GM10248 (cell line): ENCODE measurements around the gene APOC1.
A peak's percentile ranks its signal among the peaks of the same experiment; 100 is the strongest.
"Not testable (repeated sequence)": the region's sequence is repeated elsewhere in the genome, so short reads cannot be mapped to it uniquely, and the experiment has no call there.

Experiments used
- CTCF ChIA-PET: fragments of 300-600 bp; sonication (Branson Sonifier 250); formaldehyde crosslinking; extraction: SDS; loops from one replicate; lab custom pipeline; 2021; ENCODE audit warnings: antibody characterized with exemption; lab: Yijun Ruan, JAX
- POLR2A ChIA-PET: fragments of 350-650 bp; sonication (Branson Sonifier 250); formaldehyde crosslinking; extraction: SDS; loops from one replicate; lab custom pipeline; 2020; ENCODE audit warnings: antibody characterized with exemption; lab: Yijun Ruan, JAX
- DNase-seq: peaks from one replicate; pipeline ENCODE4 v3.0.0; 2012; ENCODE audit errors: extremely low spot score
- CTCF ChIP-seq: IDR thresholded peaks from 2 replicates; pipeline ENCODE4 v1.5.1; 2012; ENCODE audit warnings: mild to moderate bottlenecking, low read depth; ENCODE audit errors: extremely low read depth, missing control alignments, control extremely low read depth

APOC1 gene

GRCh38 chr19:44914433-44915206, at the start of gene APOC1:
TSS of gene APOC1 (plus strand) at chr19:44914608. CDS start at chr19:44914892, 284 bp downstream.
- POLR2A ChIA-PET: not testable (repeated sequence)
- DNase-seq: peak; percentile 94
- CTCF ChIA-PET: interaction anchor here (1.3 to 2.1 kb wide), 2 partner anchors 10 to 216 kb away, joined by 3 to 10 read pairs; no protein-coding TSS in a partner anchor

GRCh38 chr19:44865196-44865767, 49.1 kb upstream of the APOC1 start:
- POLR2A ChIA-PET: no interaction called here
- no peak for TF ChIP-seq CTCF
- CTCF ChIA-PET: interaction anchor here (1.3 kb wide), 1 partner anchor 9 kb away, joined by 3 read pairs; no protein-coding TSS in a partner anchor
- no peak for DNase-seq

- ChIA-PET POLR2A (no interaction called here), CTCF (no interaction called here)
- no peak for TF ChIP-seq CTCF
- DNase-seq: no peak
Measured at GRCh38 chr19:44866664-44867063, 47.7 kb upstream of the APOC1 start.

GRCh38 chr19:44867578-44867977, 46.8 kb upstream of the APOC1 start:
- TF ChIP-seq CTCF: no peak
- ChIA-PET POLR2A (no interaction called here), CTCF (no interaction called here)
- DNase-seq: no peak

- ChIA-PET POLR2A (no interaction called here), CTCF (interaction anchor here (1.2 kb wide), 1 partner anchor 34 kb away, joined by 5 read pairs; no protein-coding TSS in a partner anchor)
- DNase-seq: no peak
- TF ChIP-seq CTCF: no peak
Measured at GRCh38 chr19:44869733-44870470, 44.5 kb upstream of the APOC1 start.

- DNase-seq: no peak
- TF ChIP-seq CTCF: no peak
- ChIA-PET CTCF (no interaction called here), POLR2A (no interaction called here)
Measured at GRCh38 chr19:44871809-44872208, 42.6 kb upstream of the APOC1 start.
